Vagina (tissue), 2 donors: Measurements from ENCODE around the gene EEIG2.

Experiments used
- CTCF ChIP-seq, 3 experiments: fragments of 450-650 bp in 2 of 3; fragments of 200-600 bp in 1 of 3; sonication (generic) in 1 of 3; IDR thresholded peaks; one replicate each; pipeline ENCODE4 v1.5.1; 2017 to 2019; ENCODE audit warnings: antibody characterized with exemption in 3 of 3, mild to moderate bottlenecking in 2 of 3, moderate library complexity in 2 of 3
- POLR2A ChIP-seq, 2 donors: fragments of 450-650 bp; IDR thresholded peaks; one replicate each; pipeline ENCODE4 v1.6.1; 2017; ENCODE audit warnings: antibody characterized with exemption in 2 of 2, mild to moderate bottlenecking in 2 of 2, moderate library complexity in 2 of 2
- POLR2AphosphoS5 ChIP-seq, 2 donors: sonication (generic); formaldehyde crosslinking; IDR thresholded peaks; one replicate each; pipeline ENCODE4 v1.9.0; 2017; ENCODE audit warnings: antibody characterized with exemption in 2 of 2, mild to moderate bottlenecking in 2 of 2, low read depth in 1 of 2; ENCODE audit not compliant: insufficient read depth in 1 of 2

- no peak for TF ChIP-seq CTCF (IDR thresholded peaks at IDR 0.05)
- TF ChIP-seq POLR2A (IDR thresholded peaks at IDR 0.05): no peak
- TF ChIP-seq POLR2AphosphoS5 (IDR thresholded peaks at IDR 0.05; ENCODE audit: insufficient read depth in 1 of 2, low read depth in 1 of 2): no peak
Observed at GRCh38 chr1:108557296-108557695, 2.6 kb upstream of the EEIG2 start.
